Stimulated activated CD8-positive, alpha-beta memory T cell treated with anti-CD3 and anti-CD28 coated beads, Interleukin-15, amount 100 ng/mL, for 4 hours (primary cell): ENCODE data around the gene ERCC2.

Experiments used
- DNase-seq, 2 donors: peaks; one replicate each; pipeline ENCODE4 v3.0.0-alpha.2; 2020; ENCODE audit warnings: low read depth in 2 of 2

Gene ERCC2

DNA sequence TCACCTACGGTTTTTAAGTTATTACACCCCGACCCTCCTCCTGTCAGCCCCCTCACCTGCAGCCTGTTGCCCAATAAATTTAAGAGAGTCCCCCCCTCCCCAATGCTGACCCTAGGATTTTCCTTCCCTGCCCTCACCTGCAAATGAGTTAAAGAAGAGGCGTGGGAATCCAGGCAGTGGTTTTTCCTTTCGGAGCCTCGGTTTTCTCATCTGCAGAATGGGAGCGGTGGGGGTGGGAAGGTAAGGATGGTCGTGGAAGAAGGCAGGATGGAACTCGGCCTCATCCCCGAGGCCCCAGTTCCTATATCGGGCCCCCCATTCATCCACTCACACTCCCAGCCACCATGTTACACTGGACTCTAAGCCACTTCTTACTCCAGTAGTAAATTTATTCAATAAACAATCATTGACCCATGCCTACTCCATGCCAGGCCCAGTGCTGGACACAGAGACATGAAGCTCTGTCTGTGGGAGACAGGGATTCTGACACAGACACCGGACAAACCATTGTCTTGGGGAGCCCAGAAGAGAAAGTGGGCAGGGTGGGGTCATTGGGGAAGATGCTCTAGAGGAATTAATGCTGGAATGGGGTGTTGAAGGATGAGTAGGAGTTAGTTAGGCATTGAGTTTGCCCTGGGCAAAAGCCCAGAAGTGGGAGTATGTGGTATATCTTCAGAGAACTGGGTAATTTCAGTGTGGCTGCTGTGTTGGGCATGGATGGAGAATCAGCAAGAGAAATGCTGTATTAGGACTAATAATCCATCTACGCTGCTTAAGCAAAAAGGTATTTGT lies 66.9 kb downstream of the ERCC2 start:
- DNase-seq, result no peak

DNA sequence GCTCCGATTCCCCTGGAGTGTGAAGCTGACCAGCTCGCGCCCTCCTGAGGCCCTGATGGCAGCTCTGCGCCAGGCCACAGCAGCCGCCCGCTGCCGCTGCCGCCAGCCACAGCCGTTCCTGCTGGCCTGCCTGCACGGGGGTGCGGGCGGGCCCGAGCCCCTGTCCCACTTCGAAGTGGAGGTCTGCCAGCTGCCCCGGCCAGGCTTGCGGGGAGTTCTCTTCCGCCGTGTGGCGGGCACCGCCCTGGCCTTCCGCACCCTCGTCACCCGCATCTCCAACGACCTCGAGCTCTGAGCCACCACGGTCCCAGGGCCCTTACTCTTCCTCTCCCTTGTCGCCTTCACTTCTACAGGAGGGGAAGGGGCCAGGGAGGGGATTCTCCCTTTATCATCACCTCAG lies 68.0 kb downstream of the ERCC2 start:
- no peak for DNase-seq
